ENCODE data around the gene AIFM1.
A peak's percentile ranks its signal among the peaks of the same experiment; 100 is the strongest.

Gene AIFM1

GRCh38 chrX:130165703-130166502 lies at the start of gene AIFM1:
TSS of gene AIFM1 (minus strand) at chrX:130165841. CDS start at chrX:130165656, 185 bp downstream.
- DNase-seq: peak; percentile 90 to 92 (median 90)

- DNase-seq: no peak
These were observed 47.7 kb upstream of the AIFM1 start for GRCh38 chrX:130213376-130213775.

DNA sequence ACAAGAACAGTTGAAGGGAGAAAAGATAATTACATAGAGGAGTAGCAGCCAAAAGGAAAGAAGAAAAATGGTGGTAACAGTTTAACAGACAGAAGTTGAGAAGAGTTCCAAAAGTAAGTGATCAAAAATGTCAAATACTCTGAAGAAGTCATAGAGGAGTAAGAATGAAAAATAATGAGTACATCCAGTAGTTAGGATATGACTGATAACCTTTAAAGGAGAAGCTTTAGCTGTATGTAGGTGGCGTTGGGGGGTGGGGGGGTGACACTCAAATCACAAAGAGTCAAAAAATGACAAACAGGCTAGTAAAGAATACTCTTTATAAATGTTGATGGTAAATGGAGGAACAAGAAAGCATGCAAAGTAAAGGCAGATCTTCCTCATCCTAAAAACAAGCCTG lies 46.7 kb upstream of the AIFM1 start:
- no peak for DNase-seq

GRCh38 chrX:130211415-130212186 lies 46.0 kb upstream of the AIFM1 start:
- DNase-seq: no peak

DNA sequence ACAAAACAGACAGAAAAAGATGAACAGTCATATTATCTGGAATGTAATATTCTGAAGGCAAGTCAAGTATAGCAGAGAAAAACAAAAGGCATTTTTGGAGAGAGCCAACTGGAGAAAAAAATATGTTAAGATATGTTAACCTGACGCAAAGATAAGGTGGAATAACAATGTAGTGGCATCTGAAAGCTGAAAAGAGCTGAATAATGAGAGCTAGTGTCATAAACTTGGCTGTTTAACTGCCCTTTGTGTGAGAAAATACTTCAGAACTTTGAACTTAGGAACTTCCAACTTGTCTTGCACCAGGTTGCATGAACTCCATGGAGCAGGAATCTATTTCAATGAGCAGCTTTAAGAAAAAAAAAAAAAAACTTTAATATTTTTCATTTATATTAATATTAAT lies 39.0 kb upstream of the AIFM1 start:
- DNase-seq: no peak

GRCh38 chrX:130197464-130197863 lies 31.8 kb upstream of the AIFM1 start:
- DNase-seq: no peak

DNA sequence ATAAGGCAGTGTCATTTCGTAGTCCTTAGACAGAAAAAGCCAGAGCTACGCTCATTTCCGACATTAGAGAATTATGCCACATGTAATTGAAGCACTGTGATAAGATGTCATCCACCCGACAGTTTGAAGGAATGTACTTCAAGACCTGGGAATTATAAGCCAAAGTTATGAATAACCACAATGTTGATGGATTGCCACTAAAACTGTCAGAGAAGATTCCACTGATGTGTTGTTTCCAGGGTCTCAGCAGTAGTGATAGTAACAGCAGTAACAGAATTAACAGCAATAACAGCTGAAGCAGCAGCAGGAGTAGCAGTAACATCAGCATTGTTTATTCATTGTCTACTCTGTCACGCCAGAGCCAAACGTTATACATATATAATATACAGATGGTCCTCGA lies 30.8 kb upstream of the AIFM1 start:
- DNase-seq: no peak

DNA sequence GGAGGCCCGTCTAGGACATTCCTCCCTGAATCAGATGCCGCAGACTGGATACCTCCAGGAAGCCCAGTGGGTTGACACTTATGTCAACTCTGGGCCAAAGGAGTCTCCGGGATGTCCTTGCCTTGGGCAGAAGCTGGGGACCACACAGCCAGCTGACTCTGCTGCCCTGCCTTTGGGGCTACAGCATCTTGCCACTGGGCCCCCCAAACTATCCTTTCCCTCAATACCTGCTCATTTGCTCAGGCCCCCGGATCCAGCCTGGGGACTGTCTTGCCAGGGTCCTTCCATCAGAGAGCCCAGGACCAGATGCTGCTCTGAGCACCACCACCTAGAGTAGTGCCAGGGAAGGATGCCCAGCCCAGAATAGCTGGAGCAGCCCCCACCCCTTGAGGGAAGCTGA lies 25.2 kb upstream of the AIFM1 start:
- no peak for DNase-seq

DNA sequence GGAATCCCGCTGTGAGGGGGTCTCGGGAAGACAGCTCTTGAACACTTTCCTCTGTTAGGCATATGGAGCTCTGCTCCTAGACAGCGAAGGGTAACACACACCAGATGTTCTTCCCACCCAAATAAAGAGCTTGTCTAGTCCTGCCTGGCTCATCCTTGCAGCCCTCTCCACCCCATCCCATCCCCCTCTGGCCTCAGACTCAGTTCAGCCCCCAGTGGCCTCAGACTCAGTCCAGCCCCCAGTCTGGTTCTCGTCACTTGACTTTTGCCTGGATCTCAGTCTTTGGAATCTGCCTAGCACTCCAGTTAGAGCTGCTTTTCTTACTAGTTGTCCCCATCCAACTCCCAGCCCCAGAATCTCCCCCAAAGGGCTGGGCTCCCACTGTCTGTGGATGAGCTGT lies 21.0 kb upstream of the AIFM1 start:
- no peak for DNase-seq

- DNase-seq: no peak
These were observed 19.2 kb upstream of the AIFM1 start for GRCh38 chrX:130184857-130185256.

GRCh38 chrX:130184168-130184567 lies 18.5 kb upstream of the AIFM1 start:
- DNase-seq: no peak

DNA sequence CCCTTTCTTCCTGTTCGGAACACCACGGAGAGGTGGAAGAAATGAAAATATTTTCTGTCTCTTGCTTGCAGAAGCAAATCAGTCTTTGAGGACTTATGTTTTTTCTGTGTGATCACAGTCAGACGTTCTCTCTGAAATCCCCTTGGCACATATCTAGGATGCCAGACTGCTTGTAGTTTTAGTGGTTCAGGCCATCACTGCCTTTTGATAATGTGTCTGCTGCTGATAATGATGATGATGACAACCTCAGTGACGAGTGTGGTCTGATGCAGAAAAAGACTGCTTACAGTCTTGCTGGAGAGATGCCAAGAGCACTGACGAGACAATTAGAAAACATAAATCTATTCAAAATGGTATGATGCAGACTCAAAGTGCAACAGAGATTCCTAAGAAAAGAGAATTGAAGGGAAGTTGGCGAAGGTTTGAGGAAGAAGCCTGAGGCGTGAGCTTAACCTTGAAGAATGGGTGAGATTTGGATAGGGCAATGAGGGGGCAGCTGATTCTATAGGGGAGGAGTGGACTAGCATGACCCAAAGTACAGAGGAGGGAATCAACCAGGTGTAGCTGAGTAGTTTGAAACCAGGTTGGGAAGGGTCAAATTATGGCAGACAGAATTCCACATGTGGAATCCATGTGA lies 14.1 kb upstream of the AIFM1 start:
- DNase-seq: no peak

DNA sequence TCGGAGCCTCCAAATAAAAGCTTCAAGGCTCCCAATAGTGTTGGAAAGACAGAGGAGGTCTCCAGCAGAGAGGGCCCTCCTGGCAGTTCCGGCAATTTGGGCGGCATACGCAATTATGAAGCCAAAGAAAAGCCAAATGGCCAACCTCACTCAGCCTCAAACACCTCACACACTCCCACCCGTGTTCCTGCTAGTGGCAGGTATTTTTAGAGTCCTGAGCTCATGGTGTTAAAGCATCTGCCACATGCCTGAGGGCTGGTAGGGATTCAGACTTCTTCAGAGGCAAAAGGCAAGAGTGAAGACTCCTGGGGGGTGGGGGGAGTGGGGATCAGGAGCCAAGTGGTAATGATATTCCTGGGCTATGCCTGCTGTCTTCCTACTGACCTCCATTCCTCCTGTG lies 13.5 kb upstream of the AIFM1 start:
- no peak for DNase-seq

DNA sequence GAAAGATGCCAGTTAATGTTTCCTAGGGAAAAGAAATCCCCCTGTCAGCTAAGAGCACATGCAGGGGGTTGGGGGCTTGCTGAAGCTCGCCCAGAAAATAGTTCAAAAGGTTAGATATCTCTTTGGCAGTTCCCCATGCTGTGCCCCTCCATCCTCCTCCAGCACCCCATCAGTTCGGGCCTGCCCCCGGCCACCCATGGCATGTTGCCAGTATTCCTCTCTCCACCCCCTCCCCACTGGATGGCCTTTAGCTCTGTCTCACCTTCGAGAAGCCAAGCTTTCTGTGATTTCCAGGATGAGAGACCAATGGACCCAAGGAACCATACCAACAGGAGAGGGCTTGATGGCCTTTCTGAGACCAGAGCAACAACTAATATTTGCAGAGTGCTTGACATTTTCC lies 11.3 kb upstream of the AIFM1 start:
- no peak for DNase-seq

DNA sequence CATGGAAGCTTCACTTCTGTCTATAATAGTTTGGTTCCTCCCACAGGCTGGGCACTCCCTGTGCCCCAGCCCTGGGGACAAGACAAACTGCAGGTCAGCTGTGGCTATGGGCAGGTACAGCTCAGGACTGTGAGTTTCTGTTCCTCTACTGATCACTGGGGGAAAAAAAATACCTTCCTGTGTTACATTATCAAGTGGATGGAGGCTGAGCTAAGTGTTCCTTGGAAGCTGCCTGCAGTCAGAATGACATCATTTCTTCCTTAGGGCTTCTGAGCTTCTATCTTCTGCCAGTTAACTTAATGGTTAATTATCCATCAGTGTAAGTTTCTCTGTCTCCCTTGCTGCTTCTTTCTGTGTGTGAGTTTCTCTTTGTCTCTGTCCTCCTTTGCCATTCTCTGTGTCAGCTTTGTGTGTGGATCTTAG lies 10.7 kb upstream of the AIFM1 start:
- peak; percentile 27 to 41 (median 37) for DNase-seq

GRCh38 chrX:130174937-130175336 lies 9.3 kb upstream of the AIFM1 start:
- DNase-seq: no peak

DNA sequence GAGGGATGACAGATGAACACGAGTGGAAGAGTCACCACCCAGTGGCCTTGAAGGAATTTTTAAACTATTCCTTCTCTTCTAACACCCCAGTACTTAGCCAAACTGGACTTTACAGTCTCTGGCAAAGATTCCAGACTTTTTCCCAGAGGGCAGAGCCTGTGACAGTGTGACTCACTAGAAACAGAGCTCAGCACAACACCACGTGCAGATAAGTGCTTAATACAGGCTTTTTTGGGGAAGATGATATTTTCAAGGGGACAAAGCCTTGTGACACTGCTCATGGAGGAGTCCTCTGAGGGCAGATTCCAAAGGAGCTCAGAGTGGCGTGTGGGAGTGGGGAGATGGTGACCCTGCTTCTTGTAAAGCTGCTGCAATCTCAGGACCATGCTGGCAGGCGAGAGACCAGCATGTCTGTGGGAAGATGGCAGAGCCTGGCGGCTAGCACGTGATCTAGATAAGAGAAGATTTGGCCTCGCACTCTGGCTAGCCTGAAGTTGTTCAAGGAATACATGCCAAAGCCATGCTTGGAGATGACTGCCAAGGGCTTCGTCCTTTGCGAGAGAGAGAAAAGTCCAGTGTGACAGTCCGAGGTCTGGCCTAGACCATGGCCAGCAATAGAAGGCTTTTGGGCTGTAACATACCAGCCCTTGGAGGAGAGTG lies 8.5 kb upstream of the AIFM1 start:
- peak; percentile 68 to 81 (median 80) for DNase-seq

DNA sequence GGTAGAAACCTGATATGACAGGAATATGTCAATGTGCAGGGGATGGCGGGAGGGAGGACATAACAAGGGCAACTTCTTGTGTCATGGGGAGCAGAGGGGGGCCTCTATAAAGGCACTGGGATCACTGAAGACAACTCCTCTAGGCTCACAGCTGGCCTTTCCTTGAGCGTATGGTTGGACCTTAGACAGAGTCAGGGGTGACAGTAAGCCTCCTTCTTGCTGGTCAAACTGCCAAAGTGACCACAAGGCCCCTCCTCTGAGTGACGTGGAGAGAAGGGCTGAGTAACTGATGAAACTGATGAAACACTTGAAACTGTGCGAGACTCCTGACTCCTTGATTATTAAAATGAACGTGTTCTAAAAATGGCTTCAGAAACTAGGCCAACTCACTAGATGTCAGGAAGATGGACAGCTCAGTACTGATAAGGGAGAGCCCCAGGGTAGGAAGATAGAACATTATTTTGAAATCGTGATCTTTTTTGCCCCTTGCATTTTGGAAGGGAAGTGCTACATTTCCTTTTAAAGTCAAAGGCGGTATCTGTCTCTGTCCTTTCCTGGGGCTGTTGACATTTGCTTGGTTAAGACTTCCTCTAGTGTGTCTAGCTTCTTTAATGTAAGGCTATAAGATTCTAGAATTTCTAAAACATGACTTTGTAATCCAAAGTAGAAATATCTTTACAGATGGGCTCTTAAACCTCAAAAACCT lies 7.7 kb upstream of the AIFM1 start:
- peak; percentile 82 to 91 (median 90) for DNase-seq

DNA sequence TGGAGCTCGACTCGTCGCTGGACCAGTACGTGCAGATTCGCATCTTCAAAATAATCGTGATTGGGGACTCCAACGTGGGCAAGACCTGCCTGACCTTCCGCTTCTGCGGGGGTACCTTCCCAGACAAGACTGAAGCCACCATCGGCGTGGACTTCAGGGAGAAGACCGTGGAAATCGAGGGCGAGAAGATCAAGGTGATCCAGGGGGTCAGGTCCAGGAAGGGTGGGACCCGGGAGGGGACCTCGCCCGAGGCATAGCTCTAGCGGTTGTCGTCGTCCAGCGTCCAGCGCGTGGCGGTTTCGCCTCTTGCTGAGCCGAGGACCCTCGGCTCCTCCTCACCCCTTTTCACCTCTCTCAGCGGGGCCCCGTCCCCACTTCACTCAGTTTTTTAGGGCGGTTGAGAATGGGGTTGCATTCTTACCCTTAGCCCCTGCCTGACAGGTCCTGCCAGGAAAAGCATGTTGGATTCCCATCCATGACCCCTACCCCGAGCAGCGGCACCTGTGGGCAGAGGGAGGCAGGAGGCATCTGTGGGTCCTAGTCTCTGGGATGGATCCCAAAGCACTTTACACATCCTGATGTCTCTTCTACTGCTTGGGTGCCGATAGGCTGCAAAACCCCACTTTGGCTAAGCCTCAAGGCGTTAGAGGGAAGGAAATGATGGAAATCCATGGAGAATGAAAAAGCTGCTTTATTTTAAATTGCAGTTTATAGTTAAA lies 6.6 kb upstream of the AIFM1 start:
- no peak for DNase-seq

DNA sequence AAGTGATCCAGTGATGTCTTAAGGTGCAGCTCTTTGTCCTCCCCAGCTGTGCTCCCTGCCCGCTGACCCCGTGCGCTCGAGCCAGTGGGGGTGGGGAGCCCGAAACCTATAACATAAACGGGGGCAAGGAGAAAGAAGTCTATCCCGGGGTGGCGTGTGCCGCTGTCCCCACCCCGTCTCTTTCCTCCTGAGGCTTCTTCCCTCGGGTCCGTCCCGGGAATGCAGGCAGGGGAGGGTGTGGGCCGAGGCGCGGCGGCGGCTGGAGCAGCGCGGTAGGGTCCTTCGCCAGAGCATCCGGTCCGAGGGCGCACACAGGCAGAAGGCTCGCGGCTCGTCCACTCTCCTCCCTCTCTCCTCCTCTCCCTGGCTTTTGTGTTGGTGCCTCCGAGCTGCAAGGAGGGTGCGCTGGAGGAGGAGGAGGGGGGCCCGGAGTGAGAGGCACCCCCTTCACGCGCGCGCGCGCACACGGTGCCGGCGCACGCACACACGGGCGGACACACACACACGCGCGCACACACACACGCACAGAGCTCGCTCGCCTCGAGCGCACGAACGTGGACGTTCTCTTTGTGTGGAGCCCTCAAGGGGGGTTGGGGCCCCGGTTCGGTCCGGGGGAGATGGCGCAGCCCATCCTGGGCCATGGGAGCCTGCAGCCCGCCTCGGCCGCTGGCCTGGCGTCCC lies 5.9 kb upstream of the AIFM1 start, which contains the start of gene RAB33A:
TSS of gene RAB33A (plus strand) at position 517 of the 681 bp plus-strand sequence. CDS start at position 618, 101 bp downstream.
- DNase-seq: peak in 1 of 3 donors; percentile 27
